CD8-positive, alpha-beta memory T cell (primary cell): Measurements from ENCODE around the gene TM4SF1. TPM values are rescaled to one million over a fixed set of nuclear protein-coding genes. Genes with fewer than 3 reads are reported as not detected.

Experiments used
- CTCF ChIA-PET: fragments of 350-600 bp; sonication (Branson Sonifier 250); formaldehyde crosslinking; loops from one replicate; lab custom pipeline; 2021; ENCODE audit warnings: antibody characterized with exemption; lab: Charles Lee
- POLR2A ChIA-PET: fragments of 350-600 bp; sonication (Branson Sonifier 250); formaldehyde crosslinking; loops from one replicate; lab custom pipeline; 2021; ENCODE audit warnings: antibody characterized with exemption; lab: Charles Lee
- DNase-seq, 5 donors: peaks; one replicate each; pipeline versions ENCODE4 v3.0.0 to v3.0.0-alpha.2; 2020 to 2022; ENCODE audit warnings: mixed read lengths in 1 of 5
- H3K27ac ChIP-seq: one replicate; pipeline ENCODE4 v1.7.0; 2013; ENCODE audit warnings: low read depth, mild to moderate bottlenecking, low read length, moderate library complexity
- H3K27me3 ChIP-seq: 2 replicates; pipeline ENCODE4 v1.7.0; 2013; ENCODE audit warnings: low read length, mild to moderate bottlenecking; ENCODE audit not compliant: insufficient read depth, poor library complexity, severe bottlenecking
- H3K36me3 ChIP-seq: 2 replicates; pipeline ENCODE4 v1.7.0; 2013; ENCODE audit warnings: mild to moderate bottlenecking, low read length, moderate library complexity; ENCODE audit not compliant: insufficient read depth
- H3K4me1 ChIP-seq: 2 replicates; pipeline ENCODE4 v1.7.0; 2013; ENCODE audit warnings: mild to moderate bottlenecking, low read length, moderate library complexity; ENCODE audit not compliant: insufficient read depth
- H3K4me3 ChIP-seq: 2 replicates; pipeline ENCODE4 v1.7.0; 2013; ENCODE audit warnings: mild to moderate bottlenecking, low read length
- H3K9me3 ChIP-seq: 2 replicates; pipeline ENCODE4 v1.7.0; 2013; ENCODE audit warnings: mild to moderate bottlenecking, low read length
- H3K27ac Mint-ChIP-seq, 8 donors: one replicate each; pipeline ENCODE4 v1.8.0; 2020 to 2021; ENCODE audit warnings: mixed read lengths in 8 of 8, mild to moderate bottlenecking in 6 of 8, inconsistent platforms in 3 of 8, moderate library complexity in 3 of 8
- H3K27me3 Mint-ChIP-seq, 2 donors: one replicate each; pipeline ENCODE4 v1.8.0; 2020 to 2021; ENCODE audit warnings: mixed read lengths in 2 of 2, mild to moderate bottlenecking in 1 of 2, moderate library complexity in 1 of 2
- H3K36me3 Mint-ChIP-seq, 3 donors: one replicate each; pipeline ENCODE4 v1.8.0; 2020 to 2021; ENCODE audit warnings: mixed read lengths in 3 of 3, inconsistent platforms in 1 of 3, mild to moderate bottlenecking in 1 of 3
- H3K4me1 Mint-ChIP-seq, 3 donors: one replicate each; pipeline ENCODE4 v1.8.0; 2020 to 2021; ENCODE audit warnings: mixed read lengths in 3 of 3, inconsistent platforms in 1 of 3, mild to moderate bottlenecking in 1 of 3
- H3K4me3 Mint-ChIP-seq, 7 donors: one replicate each; pipeline ENCODE4 v1.8.0; 2020 to 2021; ENCODE audit warnings: mixed read lengths in 7 of 7, mild to moderate bottlenecking in 6 of 7, moderate library complexity in 4 of 7, inconsistent platforms in 2 of 7
- H3K9me3 Mint-ChIP-seq, 5 donors: one replicate each; pipeline ENCODE4 v1.8.0; 2020 to 2022; ENCODE audit warnings: mixed read lengths in 5 of 5, mild to moderate bottlenecking in 3 of 5, moderate library complexity in 2 of 5, inconsistent platforms in 1 of 5
- polyA plus RNA-seq: library from polyadenylated mRNA; unstranded; fragments of 300-500 nt; fragmentation: Illumina TruSeq; gene quantifications from one replicate; pipeline ENCODE4 v1.2.3, GENCODE V29; 2021
- total RNA-seq, 2 experiments: library from RNA; stranded (reverse); gene quantifications; one replicate each; pipeline ENCODE4 v1.2.3, GENCODE V29; 2021

Gene TM4SF1
- total and polyA plus RNA-seq, 3 experiments from 2014 or later, result 0.18 to 0.27 TPM; not detected in 1

DNA sequence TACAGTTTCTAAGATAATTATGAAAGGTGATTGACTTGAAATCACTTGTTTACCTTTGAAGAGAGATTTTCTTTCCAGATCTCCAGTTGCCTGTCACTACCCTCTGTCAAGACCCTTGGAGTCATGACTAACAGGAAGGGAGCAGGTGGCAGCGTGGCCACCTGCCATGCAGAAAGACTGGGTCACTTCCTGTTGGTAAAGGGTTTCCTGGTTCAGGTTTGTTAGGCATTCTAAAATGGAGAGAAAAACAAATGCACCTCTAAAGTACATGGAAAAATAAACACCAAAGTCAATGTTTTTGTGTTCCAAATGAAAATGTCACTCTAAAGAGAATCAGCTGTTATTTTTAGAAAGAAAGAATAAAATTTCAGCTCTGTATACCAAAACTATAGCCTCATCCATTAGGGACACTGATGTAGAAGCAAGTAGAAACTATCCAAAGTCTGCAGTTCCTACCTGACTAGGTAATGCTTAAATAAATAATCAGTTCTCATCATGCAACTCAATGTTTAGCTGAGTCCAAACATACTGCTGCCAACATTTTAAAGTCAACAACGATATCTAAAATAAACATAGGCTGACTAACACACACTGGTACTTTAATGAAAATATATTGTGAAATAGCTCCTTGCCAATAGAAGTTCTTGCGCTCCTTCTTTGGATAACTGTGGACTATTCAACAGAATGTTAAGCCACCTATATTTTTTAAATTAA lies 23.9 kb upstream of the TM4SF1 start:
- H3K36me3 ChIP-seq, result no peaks in the 10 kb centered on the region
- Mint-ChIP-seq H3K9me3 (no peaks in the 10 kb centered on the region), H3K27me3 (peaks cover 9 to 55% of the 10 kb centered on the region in 2 donors), H3K36me3 (no peaks in the 10 kb centered on the region), H3K27ac (no peak overlapping the region), H3K4me1 (peaks cover 0 to 2% (median 0%) of the 10 kb centered on the region in 3 donors), H3K4me3 (no peak overlapping the region)
- ChIA-PET CTCF (no interaction called here), POLR2A (no interaction called here)
- no peaks in the 10 kb centered on the region for H3K4me1 ChIP-seq
- H3K27ac ChIP-seq, result no peak overlapping the region
- H3K9me3 ChIP-seq, result no peaks in the 10 kb centered on the region
- no peaks in the 10 kb centered on the region for H3K27me3 ChIP-seq
- DNase-seq, result no peak
- no peak overlapping the region for H3K4me3 ChIP-seq

DNA sequence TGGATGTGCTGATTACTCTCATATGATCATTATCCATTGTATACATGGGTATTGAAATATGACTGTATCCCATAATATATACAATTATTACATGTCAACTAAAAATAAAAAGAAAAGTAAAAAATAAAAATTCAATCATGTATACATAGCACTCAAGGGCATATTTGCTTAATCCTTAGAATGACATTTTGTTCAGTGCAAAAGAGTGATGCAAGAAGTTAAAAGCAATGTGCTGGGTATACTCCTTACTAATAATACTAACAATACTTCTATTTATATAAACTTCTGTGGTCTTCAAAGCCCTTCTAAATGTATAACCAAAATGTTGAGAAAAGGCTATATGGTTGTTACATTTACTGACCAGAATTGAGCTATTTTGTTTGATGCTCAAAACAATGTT lies 23.2 kb upstream of the TM4SF1 start:
- Mint-ChIP-seq H3K4me1 (peaks cover 0 to 2% (median 0%) of the 10 kb centered on the region in 3 donors), H3K4me3 (no peak overlapping the region), H3K9me3 (no peaks in the 10 kb centered on the region), H3K27me3 (peaks cover 9 to 61% of the 10 kb centered on the region in 2 donors), H3K36me3 (no peaks in the 10 kb centered on the region), H3K27ac (no peak overlapping the region)
- no peaks in the 10 kb centered on the region for H3K27me3 ChIP-seq
- DNase-seq, result no peak
- no peak overlapping the region for H3K4me3 ChIP-seq
- CTCF ChIA-PET, result no interaction called here
- H3K9me3 ChIP-seq, result no peaks in the 10 kb centered on the region
- POLR2A ChIA-PET, result no interaction called here
- H3K27ac ChIP-seq, result no peak overlapping the region
- H3K36me3 ChIP-seq, result no peaks in the 10 kb centered on the region
- no peaks in the 10 kb centered on the region for H3K4me1 ChIP-seq

DNA sequence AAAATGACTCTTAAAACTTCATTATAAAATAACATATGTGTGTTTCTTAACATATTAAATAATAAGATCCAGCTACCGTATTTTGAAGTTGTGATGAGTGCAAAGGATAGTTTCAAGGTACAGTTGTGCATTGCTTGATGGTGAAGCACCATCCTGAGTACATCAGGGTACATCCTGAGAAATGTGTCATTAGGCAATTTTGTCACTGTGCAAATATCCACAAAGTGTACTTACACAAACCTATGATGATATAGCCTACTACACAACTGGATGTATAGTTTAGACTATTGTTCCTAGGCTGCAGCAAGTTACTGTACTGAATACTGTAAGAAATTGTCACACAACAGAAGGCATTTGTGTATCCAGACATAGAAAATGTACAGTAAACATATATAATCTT lies 20.8 kb upstream of the TM4SF1 start:
- Mint-ChIP-seq H3K4me1 (peaks cover 0 to 2% (median 0%) of the 10 kb centered on the region in 3 donors), H3K4me3 (no peak overlapping the region), H3K27ac (no peak overlapping the region), H3K9me3 (no peaks in the 10 kb centered on the region), H3K27me3 (peaks cover 4 to 47% of the 10 kb centered on the region in 2 donors), H3K36me3 (no peaks in the 10 kb centered on the region)
- no peaks in the 10 kb centered on the region for H3K4me1 ChIP-seq
- H3K36me3 ChIP-seq, result no peaks in the 10 kb centered on the region
- no peaks in the 10 kb centered on the region for H3K27me3 ChIP-seq
- no peak overlapping the region for H3K27ac ChIP-seq
- POLR2A ChIA-PET, result no interaction called here
- no peak for DNase-seq
- H3K4me3 ChIP-seq, result no peak overlapping the region
- CTCF ChIA-PET, result no interaction called here
- no peaks in the 10 kb centered on the region for H3K9me3 ChIP-seq

DNA sequence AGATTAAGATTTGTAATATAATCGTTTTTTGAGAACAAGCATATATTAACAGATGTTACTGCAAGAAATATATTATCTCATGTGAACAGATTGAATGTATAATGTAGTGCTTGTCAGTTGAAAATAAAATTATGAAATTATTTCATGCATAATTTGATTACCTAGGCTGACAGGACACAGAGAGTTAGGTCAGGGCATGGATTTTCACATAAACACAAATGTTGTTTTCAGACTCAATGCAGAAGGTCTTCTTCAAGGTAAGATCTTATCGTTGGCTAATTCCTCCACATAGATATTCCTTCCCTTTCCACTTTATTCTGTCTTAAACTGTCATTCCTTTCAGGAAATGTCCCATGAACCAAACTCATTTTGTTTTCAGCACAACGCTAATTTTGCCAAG lies 20.1 kb upstream of the TM4SF1 start:
- Histone ChIP-seq H3K36me3 (no peaks in the 10 kb centered on the region), H3K4me3 (no peak overlapping the region), H3K27me3 (no peaks in the 10 kb centered on the region), H3K4me1 (no peaks in the 10 kb centered on the region), H3K9me3 (no peaks in the 10 kb centered on the region), H3K27ac (no peak overlapping the region)
- CTCF ChIA-PET, result no interaction called here
- H3K36me3 Mint-ChIP-seq, result no peaks in the 10 kb centered on the region
- peaks cover 0 to 2% (median 0%) of the 10 kb centered on the region in 3 donors for H3K4me1 Mint-ChIP-seq
- no peaks in the 10 kb centered on the region for H3K9me3 Mint-ChIP-seq
- POLR2A ChIA-PET, result no interaction called here
- peaks cover 2 to 41% of the 10 kb centered on the region in 2 donors for H3K27me3 Mint-ChIP-seq
- no peak overlapping the region for H3K4me3 Mint-ChIP-seq
- H3K27ac Mint-ChIP-seq, result no peak overlapping the region
- no peak for DNase-seq

DNA sequence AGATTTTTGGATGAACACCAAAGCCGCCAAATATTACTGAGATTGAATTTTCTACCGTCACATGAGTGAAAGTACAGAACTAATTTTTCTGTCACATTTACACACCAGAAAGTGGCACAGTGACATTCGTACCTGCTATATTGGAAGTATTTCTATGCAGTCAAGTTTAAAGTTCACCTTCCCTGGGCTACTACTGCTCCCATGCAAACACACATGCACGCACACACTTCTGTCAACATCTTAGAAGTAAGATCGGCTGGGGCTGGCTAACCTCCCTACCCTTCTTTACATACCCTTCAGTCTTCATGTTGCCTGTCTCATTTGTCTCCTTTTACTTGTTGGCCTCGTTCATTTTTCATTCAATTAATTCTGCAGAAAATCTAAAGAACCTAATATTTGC lies 19.0 kb upstream of the TM4SF1 start:
- Mint-ChIP-seq H3K27ac (peak overlapping the region in 1 of 8 donors; percentile 4), H3K27me3 (peaks cover 4 to 40% of the 10 kb centered on the region in 2 donors), H3K4me1 (peaks cover 0 to 2% (median 0%) of the 10 kb centered on the region in 3 donors)

DNA sequence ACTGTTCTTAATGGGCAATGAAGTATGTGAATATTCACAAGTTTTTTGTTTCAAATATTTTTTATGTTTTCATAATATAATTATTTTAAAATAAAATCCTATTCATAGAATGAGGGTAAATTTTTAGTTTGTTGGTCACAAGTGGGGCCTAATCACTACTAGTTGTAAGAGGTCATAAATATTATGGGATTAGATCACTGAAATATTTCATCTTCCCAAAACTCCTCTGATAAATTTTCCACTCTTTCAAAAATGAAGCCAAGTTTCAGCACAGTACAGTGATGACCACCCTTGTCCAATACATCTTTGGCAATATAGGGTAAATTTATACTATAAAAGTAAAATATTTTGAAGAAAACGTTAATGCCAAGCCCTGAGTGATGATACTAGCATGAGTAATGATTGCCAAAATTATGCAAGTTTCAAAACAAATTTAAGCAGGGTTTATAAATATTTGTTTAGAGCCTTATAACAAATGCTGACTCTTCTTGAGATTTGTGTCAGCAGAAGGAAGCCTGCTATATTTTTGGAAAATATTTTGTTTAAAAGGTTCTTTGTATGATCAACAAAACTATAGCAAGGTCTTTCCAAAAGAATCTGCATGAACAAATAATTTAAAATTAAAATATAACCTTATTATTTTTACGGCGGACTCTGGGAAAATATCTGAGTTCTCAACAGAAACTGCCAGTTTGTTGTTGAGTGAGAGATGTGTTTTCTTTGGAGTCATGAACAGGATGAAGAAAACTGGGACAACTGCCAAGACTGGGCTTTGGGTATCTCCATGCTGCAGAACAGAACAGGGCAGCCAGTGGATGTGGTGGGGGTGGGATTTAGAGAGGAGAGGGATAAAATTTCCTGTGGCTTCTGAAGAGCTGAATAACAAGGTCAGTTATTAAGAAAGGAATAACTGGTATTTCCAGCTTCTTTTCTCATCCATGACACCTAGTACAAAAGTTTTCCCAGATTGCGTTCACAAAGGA lies 17.9 kb upstream of the TM4SF1 start:
- Mint-ChIP-seq H3K9me3 (no peaks in the 10 kb centered on the region), H3K4me3 (no peak overlapping the region), H3K27me3 (peaks cover 6 to 44% of the 10 kb centered on the region in 2 donors), H3K36me3 (no peaks in the 10 kb centered on the region), H3K4me1 (no peaks in the 10 kb centered on the region), H3K27ac (no peak overlapping the region)
- H3K4me3 ChIP-seq, result no peak overlapping the region
- H3K36me3 ChIP-seq, result no peaks in the 10 kb centered on the region
- no peaks in the 10 kb centered on the region for H3K4me1 ChIP-seq
- no peaks in the 10 kb centered on the region for H3K27me3 ChIP-seq
- no peak overlapping the region for H3K27ac ChIP-seq
- ChIA-PET CTCF (no interaction called here), POLR2A (no interaction called here)
- no peaks in the 10 kb centered on the region for H3K9me3 ChIP-seq
- DNase-seq, result no peak

More for the DNA sequence above, 19.0 kb upstream of the TM4SF1 start:
- no peaks in the 10 kb centered on the region for H3K36me3 Mint-ChIP-seq
- CTCF ChIA-PET, result no interaction called here
- H3K4me3 Mint-ChIP-seq, result no peak overlapping the region
- POLR2A ChIA-PET, result no interaction called here
- H3K4me3 ChIP-seq, result no peak overlapping the region
- H3K36me3 ChIP-seq, result no peaks in the 10 kb centered on the region
- DNase-seq, result no peak
- no peaks in the 10 kb centered on the region for H3K9me3 Mint-ChIP-seq
- no peaks in the 10 kb centered on the region for H3K27me3 ChIP-seq
- H3K27ac ChIP-seq, result no peak overlapping the region
- H3K4me1 ChIP-seq, result no peaks in the 10 kb centered on the region
- no peaks in the 10 kb centered on the region for H3K9me3 ChIP-seq

DNA sequence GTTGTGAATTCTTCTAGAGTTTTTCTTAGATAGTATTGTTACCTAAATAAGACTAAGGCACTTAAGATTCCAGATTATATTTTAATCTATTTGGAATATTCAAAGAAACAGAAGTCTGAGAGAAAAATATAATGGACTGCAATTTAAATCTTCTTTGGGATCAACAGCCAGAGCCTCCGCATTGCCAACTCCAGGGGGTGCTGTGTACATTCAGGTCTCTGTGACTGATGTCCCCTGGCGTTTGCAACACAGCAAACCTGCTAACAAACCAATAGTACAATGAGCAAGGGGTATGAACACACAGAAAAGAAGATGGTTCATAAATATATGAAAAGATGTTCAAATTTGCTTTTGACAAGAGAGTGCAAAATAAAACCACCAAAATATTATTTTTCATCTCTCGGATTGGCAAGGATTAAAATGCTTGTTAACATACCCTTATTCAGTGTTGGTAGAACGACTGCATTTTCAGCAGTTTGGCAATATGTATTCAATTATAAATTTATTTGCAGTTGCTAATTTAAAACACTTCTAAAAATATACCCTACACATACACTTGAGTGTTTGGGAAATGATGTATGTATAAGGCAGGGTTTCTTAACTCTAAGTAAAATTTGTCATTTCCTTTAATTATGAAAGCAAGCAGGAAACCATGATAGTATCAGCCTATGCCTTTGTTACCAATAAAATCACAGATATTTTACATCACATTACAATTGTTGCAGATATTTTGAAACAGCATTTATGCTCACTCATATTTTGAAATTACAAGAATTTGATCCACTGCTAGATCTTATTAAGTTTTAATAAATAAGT lies 16.1 kb upstream of the TM4SF1 start:
- ChIA-PET POLR2A (no interaction called here), CTCF (no interaction called here)
- no peaks in the 10 kb centered on the region for H3K36me3 ChIP-seq
- H3K4me3 ChIP-seq, result no peak overlapping the region
- no peak overlapping the region for H3K27ac ChIP-seq
- peaks cover 4 to 33% of the 10 kb centered on the region in 2 donors for H3K27me3 Mint-ChIP-seq
- no peak overlapping the region for H3K4me3 Mint-ChIP-seq
- DNase-seq, result no peak
- H3K27me3 ChIP-seq, result no peaks in the 10 kb centered on the region
- H3K9me3 ChIP-seq, result no peaks in the 10 kb centered on the region
- H3K9me3 Mint-ChIP-seq, result no peaks in the 10 kb centered on the region
- no peaks in the 10 kb centered on the region for H3K4me1 Mint-ChIP-seq
- no peaks in the 10 kb centered on the region for H3K4me1 ChIP-seq
- peak overlapping the region in 1 of 8 donors; percentile 70 for H3K27ac Mint-ChIP-seq
- H3K36me3 Mint-ChIP-seq, result no peaks in the 10 kb centered on the region
